ENCODE data around the gene ATL3. TPM values are rescaled to one million over a fixed set of nuclear protein-coding genes. Genes with fewer than 3 reads are reported as not detected.

ATL3 gene
- total and polyA plus RNA-seq, 3 experiments from 2014 or later, result 21.5 to 42.1 (median 41.9) TPM

Other genes starting within 250 kb of the ATL3 start
- under 1 TPM; 0.26 to 0.89 TPM for gene PLAAT5, start 180.2 kb downstream of the ATL3 start, total RNA-seq
- gene PLAAT5, start 180.2 kb downstream of the ATL3 start, polyA plus RNA-seq, result not detected
- not detected for gene LGALS12, start 165.3 kb downstream of the ATL3 start, total RNA-seq
- gene LGALS12, start 165.3 kb downstream of the ATL3 start, polyA plus RNA-seq, result not detected
- 10 to 100 TPM; 20.5 to 21.8 TPM for gene PLAAT4, start 134.6 kb downstream of the ATL3 start, total RNA-seq
- gene PLAAT4, start 134.6 kb downstream of the ATL3 start, polyA plus RNA-seq, result 612 TPM
- under 1 TPM in 1 of 2 experiments, not detected in 1; 0.31 TPM for gene PLAAT2, start 108.0 kb downstream of the ATL3 start, total RNA-seq
- not detected for gene PLAAT2, start 108.0 kb downstream of the ATL3 start, polyA plus RNA-seq
- gene PLAAT3, start 56.9 kb downstream of the ATL3 start, total RNA-seq, result 10 to 100 TPM; 13.9 to 16.0 TPM
- gene PLAAT3, start 56.9 kb downstream of the ATL3 start, polyA plus RNA-seq, result 39.5 TPM
- gene RTN3, start 10.1 kb upstream of the ATL3 start, total RNA-seq, result 10 to 100 TPM; 46.5 to 48.5 TPM
- 48.4 TPM for gene RTN3, start 10.1 kb upstream of the ATL3 start, polyA plus RNA-seq
- gene ZFTA, start 97.4 kb upstream of the ATL3 start, total RNA-seq, result 1 to 10 TPM; 7.0 to 7.6 TPM
- gene ZFTA, start 97.4 kb upstream of the ATL3 start, polyA plus RNA-seq, result 0.37 TPM
- 10 to 100 TPM; 38.7 to 41.4 TPM for gene SPINDOC, start 142.1 kb upstream of the ATL3 start, total RNA-seq
- 1.4 TPM for gene SPINDOC, start 142.1 kb upstream of the ATL3 start, polyA plus RNA-seq
- 10 to 100 TPM; 34.5 to 38.0 TPM for gene MARK2, start 167.7 kb upstream of the ATL3 start, total RNA-seq
- gene MARK2, start 167.7 kb upstream of the ATL3 start, polyA plus RNA-seq, result 72.5 TPM
- under 1 TPM; 0.11 to 0.13 TPM for gene RCOR2, start 245.8 kb upstream of the ATL3 start, total RNA-seq
- gene RCOR2, start 245.8 kb upstream of the ATL3 start, polyA plus RNA-seq, result not detected

Measured in CD8-positive, alpha-beta memory T cell (primary cell).